Body of pancreas (tissue), 2 donors: ENCODE results near the gene PSG7. TPM values are rescaled to one million over a fixed set of nuclear protein-coding genes. Genes with fewer than 3 reads are reported as not detected.

Source experiments
- total RNA-seq, 2 donors: library from RNA; depleted of rRNA; stranded (reverse); fragments of >200 nt; gene quantifications; one replicate each; pipeline ENCODE4 v1.1.0, GENCODE V29; 2016

The PSG7 gene
- total RNA-seq, 2 donors from 2014 or later = not detected

Other genes with a start within 250 kb of the PSG7 start
- not detected for gene PSG3, start 196.7 kb downstream of the PSG7 start, total RNA-seq
- not detected for gene PSG8, start 171.5 kb downstream of the PSG7 start, total RNA-seq
- not detected for gene PSG1, start 57.5 kb downstream of the PSG7 start, total RNA-seq
- not detected for gene PSG6, start 19.3 kb downstream of the PSG7 start, total RNA-seq
- gene PSG11, start 89.3 kb upstream of the PSG7 start, total RNA-seq = not detected
- gene PSG2, start 145.5 kb upstream of the PSG7 start, total RNA-seq = not detected
- gene PSG5, start 249.3 kb upstream of the PSG7 start, total RNA-seq = 1 to 10 TPM in 1 of 2 donors, not detected in 1; 1.3 TPM